ENCODE results near the gene TMEM38A.
A peak's percentile ranks its signal among the peaks of the same experiment; 100 is the strongest.

The TMEM38A gene

DNA sequence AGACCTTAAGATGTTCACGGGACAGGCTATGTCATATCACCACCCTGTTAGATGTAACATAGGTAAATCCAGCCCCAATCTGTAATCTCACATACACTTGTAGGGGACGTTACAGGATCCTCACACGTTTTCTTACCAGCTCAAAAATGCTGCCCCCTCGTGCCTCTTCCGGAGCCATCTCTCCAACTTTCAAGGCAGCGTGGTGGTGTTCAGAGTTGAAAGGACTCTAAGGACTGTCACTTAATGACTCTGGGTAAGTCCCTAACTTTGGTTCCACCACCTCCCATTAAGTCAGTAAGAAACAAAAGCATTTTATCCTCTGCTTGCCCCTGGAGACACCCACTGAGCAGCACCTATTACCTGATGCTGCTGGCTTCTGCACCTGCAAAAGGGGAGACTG is 37.4 kb upstream of the TMEM38A start:
- Histone ChIP-seq H3K4me1 (ENCODE audit: insufficient read depth, low read length) (peaks cover 49% of the 10 kb centered on the region), H3K27me3 (ENCODE audit: control insufficient read depth in 1 of 2, insufficient read depth in 2 of 2, low read length in 2 of 2) (no peaks in the 10 kb centered on the region), H3K9ac (ENCODE audit: low read length) (no peak overlapping the region), H3K9me3 (ENCODE audit: low read length) (no peaks in the 10 kb centered on the region), H3K27ac (ENCODE audit: low read depth, low read length) (no peak overlapping the region), H3K4me3 (ENCODE audit: low read depth in 1 of 2, low read length in 2 of 2) (no peak overlapping the region), H3K36me3 (ENCODE audit: insufficient read depth, low read length) (peaks cover 7% of the 10 kb centered on the region)

DNA sequence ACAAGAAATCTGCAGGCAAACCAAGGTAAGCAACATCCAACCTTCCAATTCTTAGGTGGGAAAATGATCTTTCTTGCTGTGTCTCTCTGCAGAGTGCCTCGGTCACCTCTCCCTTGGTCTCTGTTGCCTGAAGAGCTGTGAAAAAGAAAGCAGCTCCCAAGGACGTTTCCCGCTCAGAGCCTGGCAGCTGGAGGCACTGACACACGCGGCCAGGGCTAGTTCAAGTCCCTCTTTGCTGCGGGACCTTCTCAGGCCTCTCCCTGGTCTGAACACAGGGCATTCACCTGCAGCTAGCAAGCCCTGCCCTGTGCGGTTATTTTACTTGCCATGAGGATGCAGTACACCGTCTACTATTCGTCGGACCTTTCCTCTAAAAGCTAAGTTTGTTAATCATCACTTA is 36.7 kb upstream of the TMEM38A start:
- H3K27me3 ChIP-seq (ENCODE audit: control insufficient read depth in 1 of 2, insufficient read depth in 2 of 2, low read length in 2 of 2) = no peaks in the 10 kb centered on the region
- H3K9me3 ChIP-seq (ENCODE audit: low read length) = no peaks in the 10 kb centered on the region
- H3K9ac ChIP-seq (ENCODE audit: low read length) = no peak overlapping the region
- peaks cover 47% of the 10 kb centered on the region for H3K4me1 ChIP-seq (ENCODE audit: insufficient read depth, low read length)
- no peak overlapping the region for H3K4me3 ChIP-seq (ENCODE audit: low read depth in 1 of 2, low read length in 2 of 2)
- peaks cover 7% of the 10 kb centered on the region for H3K36me3 ChIP-seq (ENCODE audit: insufficient read depth, low read length)
- no peak overlapping the region for H3K27ac ChIP-seq (ENCODE audit: low read depth, low read length)

DNA sequence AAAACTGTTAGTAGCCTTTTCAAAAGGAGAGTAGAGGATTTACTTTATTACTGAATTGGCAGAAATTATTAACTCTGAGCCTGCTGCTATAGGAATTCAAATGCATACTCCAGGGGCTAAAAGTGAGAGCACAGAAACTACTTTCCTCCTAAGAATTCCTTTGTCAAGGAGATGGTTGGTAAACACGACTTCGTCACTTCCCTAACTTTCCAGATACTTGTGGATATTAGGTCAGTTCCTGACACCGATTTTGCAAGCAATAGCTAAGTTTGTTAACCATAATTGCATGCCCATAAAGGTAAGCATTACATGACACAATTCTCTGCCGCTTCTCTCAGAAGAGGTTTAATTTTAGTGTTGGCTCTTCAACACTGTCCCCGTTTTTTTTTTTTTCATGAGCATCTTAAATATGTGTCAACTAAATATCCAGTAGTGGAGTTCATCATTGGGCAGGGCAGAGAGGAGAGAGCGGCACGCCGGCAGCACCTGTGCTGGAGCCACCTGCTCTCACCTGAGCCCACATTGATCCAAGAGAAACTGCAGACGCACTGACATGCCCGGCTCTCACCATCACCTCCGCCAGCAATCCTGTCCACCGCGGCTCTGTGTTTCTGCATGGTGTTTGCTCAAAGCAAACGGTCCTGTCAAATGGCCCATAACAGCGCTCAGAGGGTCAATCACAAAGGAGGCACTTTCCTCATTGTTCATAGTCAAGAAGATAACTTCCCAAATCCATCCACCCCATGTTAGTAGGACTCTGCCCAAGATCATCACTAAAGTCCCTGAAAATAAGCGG is 35.6 kb upstream of the TMEM38A start:
- no peak overlapping the region for H3K27ac ChIP-seq (ENCODE audit: low read depth, low read length)
- H3K36me3 ChIP-seq (ENCODE audit: insufficient read depth, low read length) = peaks cover 7% of the 10 kb centered on the region
- peaks cover 37% of the 10 kb centered on the region for H3K4me1 ChIP-seq (ENCODE audit: insufficient read depth, low read length)
- no peak overlapping the region for H3K4me3 ChIP-seq (ENCODE audit: low read depth in 1 of 2, low read length in 2 of 2)
- H3K9me3 ChIP-seq (ENCODE audit: low read length) = no peaks in the 10 kb centered on the region
- no peaks in the 10 kb centered on the region for H3K27me3 ChIP-seq (ENCODE audit: control insufficient read depth in 1 of 2, insufficient read depth in 2 of 2, low read length in 2 of 2)
- H3K9ac ChIP-seq (ENCODE audit: low read length) = peak overlapping the region; percentile 9

DNA sequence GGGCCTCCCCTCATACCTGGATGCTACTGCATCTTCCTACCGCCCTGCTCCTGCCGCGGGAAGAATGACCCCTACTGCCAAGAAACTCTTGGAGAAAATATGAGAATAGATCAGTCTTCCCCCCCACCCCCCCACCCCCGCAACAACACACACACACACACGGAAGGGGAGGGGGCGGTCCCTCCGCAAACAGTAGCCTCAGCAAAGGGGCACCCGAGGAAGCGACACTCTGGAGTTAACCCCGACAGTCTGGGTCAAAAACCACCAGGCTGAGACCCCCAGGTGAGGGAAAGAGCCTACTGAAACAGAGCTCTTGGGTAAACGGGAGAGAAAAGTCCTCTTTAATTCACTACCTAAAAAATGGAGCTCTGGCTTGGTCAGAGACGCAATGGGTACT is 34.1 kb upstream of the TMEM38A start:
- Histone ChIP-seq H3K9me3 (ENCODE audit: low read length) (no peaks in the 10 kb centered on the region), H3K27me3 (ENCODE audit: control insufficient read depth in 1 of 2, insufficient read depth in 2 of 2, low read length in 2 of 2) (no peaks in the 10 kb centered on the region), H3K9ac (ENCODE audit: low read length) (peak overlapping the region; percentile 95), H3K4me3 (ENCODE audit: low read depth in 1 of 2, low read length in 2 of 2) (peak overlapping the region; percentile 92), H3K4me1 (ENCODE audit: insufficient read depth, low read length) (peaks cover 28% of the 10 kb centered on the region), H3K36me3 (ENCODE audit: insufficient read depth, low read length) (peaks cover 12% of the 10 kb centered on the region), H3K27ac (ENCODE audit: low read depth, low read length) (peak overlapping the region; percentile 93)

DNA sequence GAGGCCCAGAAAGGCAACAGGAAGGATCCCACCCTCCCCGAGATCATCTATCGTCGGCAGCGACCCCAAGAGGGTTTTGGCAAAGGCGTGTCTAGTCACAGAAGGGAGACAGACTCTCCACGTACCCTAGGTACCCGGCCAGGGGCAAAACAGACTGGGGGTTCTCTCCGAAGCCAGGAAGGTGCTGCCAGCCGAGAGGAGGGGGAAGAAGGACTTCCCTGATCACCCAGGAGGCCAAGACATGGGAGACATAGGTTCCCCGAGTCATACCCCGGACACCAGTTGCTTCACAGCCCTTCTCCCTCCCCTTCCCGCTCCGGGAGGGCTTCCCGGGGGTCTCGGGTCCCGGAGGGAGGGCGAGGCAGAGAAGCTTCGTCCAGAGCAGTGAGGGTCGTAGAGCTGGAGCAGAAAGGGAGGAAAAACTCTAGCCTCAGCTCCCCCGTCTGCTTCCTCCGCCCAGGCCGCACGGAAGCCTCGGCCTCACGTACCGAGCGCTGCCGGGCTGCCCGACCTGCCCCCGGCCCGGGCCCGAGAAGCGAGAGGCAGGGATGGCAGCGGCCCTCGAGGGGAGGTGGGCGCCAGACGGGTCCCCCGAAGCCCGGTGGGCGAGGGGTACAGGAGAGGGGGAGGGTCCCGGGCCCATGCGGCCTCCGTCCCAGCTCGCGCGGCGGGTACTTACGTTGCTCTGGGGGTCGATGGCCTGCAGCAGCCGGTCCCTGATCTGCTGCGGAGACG is 33.6 kb upstream of the TMEM38A start:
- Histone ChIP-seq H3K9me3 (ENCODE audit: low read length) (no peaks in the 10 kb centered on the region), H3K36me3 (ENCODE audit: insufficient read depth, low read length) (peaks cover 12% of the 10 kb centered on the region), H3K27me3 (ENCODE audit: control insufficient read depth in 1 of 2, insufficient read depth in 2 of 2, low read length in 2 of 2) (no peaks in the 10 kb centered on the region), H3K4me1 (ENCODE audit: insufficient read depth, low read length) (peaks cover 23% of the 10 kb centered on the region), H3K9ac (ENCODE audit: low read length) (peak overlapping the region; percentile 95), H3K27ac (ENCODE audit: low read depth, low read length) (peak overlapping the region; percentile 93), H3K4me3 (ENCODE audit: low read depth in 1 of 2, low read length in 2 of 2) (peak overlapping the region; percentile 92)

DNA sequence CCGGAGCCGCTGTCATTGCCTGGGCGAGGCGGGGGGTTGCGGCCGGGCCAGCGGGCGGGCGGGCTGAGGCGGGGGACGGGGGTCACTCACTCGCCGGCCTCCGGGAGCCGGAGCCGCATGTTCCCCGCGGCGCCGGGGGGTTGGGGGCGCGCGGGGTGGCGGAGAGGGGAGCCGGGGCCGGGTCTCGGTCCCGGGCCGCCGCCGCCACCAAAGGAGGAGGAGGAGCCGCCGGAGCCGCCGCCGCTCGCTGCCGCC is 33.1 kb upstream of the TMEM38A start:
- Histone ChIP-seq H3K4me3 (ENCODE audit: low read depth in 1 of 2, low read length in 2 of 2) (peak overlapping the region; percentile 92), H3K27ac (ENCODE audit: low read depth, low read length) (peak overlapping the region; percentile 93), H3K27me3 (ENCODE audit: control insufficient read depth in 1 of 2, insufficient read depth in 2 of 2, low read length in 2 of 2) (no peaks in the 10 kb centered on the region), H3K9me3 (ENCODE audit: low read length) (no peaks in the 10 kb centered on the region), H3K9ac (ENCODE audit: low read length) (peak overlapping the region; percentile 95), H3K36me3 (ENCODE audit: insufficient read depth, low read length) (peaks cover 12% of the 10 kb centered on the region), H3K4me1 (ENCODE audit: insufficient read depth, low read length) (peaks cover 23% of the 10 kb centered on the region)

DNA sequence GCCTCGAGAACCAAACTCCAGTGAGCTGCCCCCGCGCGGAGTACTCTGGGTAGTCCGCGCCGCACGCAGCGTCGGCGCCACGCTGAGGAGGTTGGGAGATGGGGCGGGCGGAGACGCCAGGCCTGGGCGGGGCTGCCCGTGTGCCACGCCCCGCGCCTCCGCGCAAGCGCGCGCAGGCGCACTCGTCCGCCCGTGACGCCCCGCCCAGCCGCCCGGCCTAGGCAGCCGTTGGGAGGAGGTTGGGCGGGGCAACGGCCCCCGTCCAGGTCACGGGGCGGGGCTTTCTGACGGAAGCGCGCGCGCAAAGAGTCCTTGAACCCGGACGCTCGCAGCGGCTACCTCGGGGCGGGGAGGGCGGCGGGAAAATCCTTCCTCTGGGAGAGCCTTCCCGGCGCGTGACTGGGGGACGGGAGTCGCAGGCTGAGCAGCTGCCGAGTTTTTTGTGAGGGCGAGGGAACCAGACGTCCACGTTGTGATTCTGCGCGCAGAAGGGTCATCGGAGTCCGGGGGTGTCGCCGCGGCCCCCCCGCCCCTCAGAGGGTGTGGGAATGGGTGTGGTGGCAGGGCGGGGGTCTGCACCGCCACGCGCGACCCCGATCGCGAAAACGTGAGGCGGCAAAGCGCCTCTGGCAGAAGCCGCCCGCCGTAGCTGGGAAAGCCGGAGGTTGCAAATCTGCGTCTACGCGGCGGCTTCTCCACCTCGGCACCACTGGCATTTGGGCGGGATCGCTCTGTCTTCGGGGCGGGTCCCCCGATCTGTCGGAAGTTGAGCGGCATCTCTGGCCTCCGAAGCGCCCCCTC is 32.6 kb upstream of the TMEM38A start, which contains the start of gene MED26:
MED26 (minus strand) TSS at position 22 of the 801 bp plus-strand sequence. CDS start 261 bp downstream, outside the sequence.
- H3K27me3 ChIP-seq (ENCODE audit: control insufficient read depth in 1 of 2, insufficient read depth in 2 of 2, low read length in 2 of 2) = no peaks in the 10 kb centered on the region
- H3K27ac ChIP-seq (ENCODE audit: low read depth, low read length) = peak within 1 kb of the TSS; percentile 97
- peak within 1 kb of the TSS; percentile 92 to 93 for H3K4me3 ChIP-seq (ENCODE audit: low read depth in 1 of 2, low read length in 2 of 2)
- peaks cover 12% of the 10 kb centered on the region for H3K36me3 ChIP-seq (ENCODE audit: insufficient read depth, low read length)
- peak within 1 kb of the TSS; percentile 95 for H3K9ac ChIP-seq (ENCODE audit: low read length)
- no peaks in the 10 kb centered on the region for H3K9me3 ChIP-seq (ENCODE audit: low read length)
- H3K4me1 ChIP-seq (ENCODE audit: insufficient read depth, low read length) = peaks cover 23% of the 10 kb centered on the region

DNA sequence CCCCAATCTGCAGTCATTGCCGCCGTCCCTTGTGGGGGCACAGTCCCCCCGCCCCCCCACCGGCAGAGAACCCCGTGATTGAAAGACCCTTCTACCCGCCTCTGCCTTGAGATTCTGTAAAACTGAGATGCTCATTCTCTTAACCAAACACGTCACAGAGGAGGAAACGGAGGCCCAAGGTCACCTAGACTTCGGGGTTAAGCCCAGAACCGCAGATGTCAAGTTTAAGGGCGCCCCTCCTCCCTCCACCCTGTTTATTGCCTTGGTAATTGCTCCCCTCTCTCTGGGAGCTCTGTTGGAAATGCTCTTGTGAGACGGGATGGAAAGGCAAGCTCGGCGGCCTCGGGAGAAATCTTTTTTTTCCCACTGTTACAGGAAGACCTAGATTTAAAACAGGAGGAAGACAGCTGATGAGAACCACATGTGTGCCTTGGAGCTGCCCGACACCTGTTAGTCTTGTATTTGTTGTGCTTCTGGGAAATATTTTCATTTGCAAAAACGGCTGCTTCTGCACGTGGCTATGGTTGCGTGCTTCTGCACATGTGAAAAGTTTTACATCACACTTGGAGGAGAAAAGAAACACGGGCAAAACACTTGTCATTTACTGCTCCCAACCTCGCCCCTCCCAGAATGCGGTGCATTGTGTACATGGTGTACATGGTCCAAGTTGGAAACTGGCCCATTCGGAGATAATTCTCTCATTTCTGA is 31.8 kb upstream of the TMEM38A start:
- Histone ChIP-seq H3K4me1 (ENCODE audit: insufficient read depth, low read length) (peaks cover 23% of the 10 kb centered on the region), H3K9me3 (ENCODE audit: low read length) (no peaks in the 10 kb centered on the region), H3K36me3 (ENCODE audit: insufficient read depth, low read length) (peaks cover 10% of the 10 kb centered on the region), H3K27ac (ENCODE audit: low read depth, low read length) (peak overlapping the region; percentile 97), H3K9ac (ENCODE audit: low read length) (peak overlapping the region; percentile 53), H3K27me3 (ENCODE audit: control insufficient read depth in 1 of 2, insufficient read depth in 2 of 2, low read length in 2 of 2) (no peaks in the 10 kb centered on the region), H3K4me3 (ENCODE audit: low read depth in 1 of 2, low read length in 2 of 2) (peak overlapping the region; percentile 61 to 93)

DNA sequence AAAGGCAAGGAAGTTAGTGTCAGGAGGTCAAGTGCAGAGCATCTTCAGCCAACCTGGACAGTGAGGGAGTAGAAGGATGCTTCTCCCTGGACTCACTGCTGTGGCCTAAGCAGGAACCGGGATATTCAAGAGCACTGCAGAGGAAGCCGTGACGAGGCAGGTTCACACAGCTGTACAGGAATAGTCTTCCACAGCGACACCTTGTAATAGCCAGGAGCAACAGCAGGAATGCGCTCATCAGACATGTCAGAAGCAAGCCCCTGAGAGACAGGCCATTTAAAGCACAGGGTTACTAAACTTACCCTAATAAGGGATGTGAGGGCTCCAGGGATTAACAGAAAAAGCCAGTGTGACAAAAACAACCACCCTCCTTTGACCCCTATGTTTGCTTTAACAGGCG is 29.5 kb upstream of the TMEM38A start:
- Histone ChIP-seq H3K27me3 (ENCODE audit: control insufficient read depth in 1 of 2, insufficient read depth in 2 of 2, low read length in 2 of 2) (no peaks in the 10 kb centered on the region), H3K36me3 (ENCODE audit: insufficient read depth, low read length) (peaks cover 5% of the 10 kb centered on the region), H3K4me1 (ENCODE audit: insufficient read depth, low read length) (peaks cover 8% of the 10 kb centered on the region), H3K4me3 (ENCODE audit: low read depth in 1 of 2, low read length in 2 of 2) (no peak overlapping the region), H3K9ac (ENCODE audit: low read length) (no peak overlapping the region), H3K9me3 (ENCODE audit: low read length) (no peaks in the 10 kb centered on the region), H3K27ac (ENCODE audit: low read depth, low read length) (no peak overlapping the region)

DNA sequence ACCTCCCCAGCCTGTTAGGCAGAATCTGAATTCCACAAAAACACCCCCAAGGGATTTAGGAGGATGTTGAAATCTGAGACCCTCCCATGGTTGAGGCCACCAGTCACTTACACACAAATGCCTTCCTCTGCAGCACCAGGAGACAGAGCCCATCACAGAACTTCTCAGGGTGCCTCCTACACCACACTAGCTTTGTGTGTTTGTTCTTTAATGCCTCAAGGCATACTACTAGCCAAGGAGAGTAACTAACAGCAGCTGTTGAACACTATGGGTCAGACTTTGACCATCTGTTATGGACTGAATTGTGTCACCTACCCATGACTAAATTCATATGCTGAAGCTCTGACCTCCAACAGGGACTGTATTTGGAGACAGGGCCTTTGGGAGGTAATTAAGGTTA is 23.4 kb upstream of the TMEM38A start:
- no peak overlapping the region for H3K27ac ChIP-seq (ENCODE audit: low read depth, low read length)
- no peaks in the 10 kb centered on the region for H3K4me1 ChIP-seq (ENCODE audit: insufficient read depth, low read length)
- no peaks in the 10 kb centered on the region for H3K9me3 ChIP-seq (ENCODE audit: low read length)
- no peak overlapping the region for H3K4me3 ChIP-seq (ENCODE audit: low read depth in 1 of 2, low read length in 2 of 2)
- peaks cover 27% of the 10 kb centered on the region for H3K36me3 ChIP-seq (ENCODE audit: insufficient read depth, low read length)
- H3K27me3 ChIP-seq (ENCODE audit: control insufficient read depth in 1 of 2, insufficient read depth in 2 of 2, low read length in 2 of 2) = no peaks in the 10 kb centered on the region
- no peak overlapping the region for H3K9ac ChIP-seq (ENCODE audit: low read length)

DNA sequence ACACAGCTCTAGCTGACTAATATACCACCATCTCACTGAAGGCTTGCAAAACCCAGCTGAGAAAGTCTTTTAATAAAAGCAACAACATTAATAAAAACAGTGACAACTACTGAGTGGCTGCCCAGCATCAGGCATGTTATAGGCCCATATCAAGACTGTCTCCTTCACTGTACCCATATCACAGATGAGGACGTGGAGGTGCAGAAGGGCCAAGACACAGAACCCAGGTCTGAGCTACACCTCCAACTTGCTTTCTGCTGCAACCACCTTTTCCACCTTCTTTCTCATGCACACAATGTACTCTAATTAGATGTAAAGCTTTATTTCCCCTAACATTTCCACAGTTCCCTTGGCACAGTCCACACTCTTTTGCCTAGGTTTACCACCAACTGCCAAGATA is 22.3 kb upstream of the TMEM38A start:
- Histone ChIP-seq H3K27ac (ENCODE audit: low read depth, low read length) (no peak overlapping the region), H3K9me3 (ENCODE audit: low read length) (no peaks in the 10 kb centered on the region), H3K27me3 (ENCODE audit: control insufficient read depth in 1 of 2, insufficient read depth in 2 of 2, low read length in 2 of 2) (no peaks in the 10 kb centered on the region), H3K4me3 (ENCODE audit: low read depth in 1 of 2, low read length in 2 of 2) (no peak overlapping the region), H3K9ac (ENCODE audit: low read length) (no peak overlapping the region), H3K4me1 (ENCODE audit: insufficient read depth, low read length) (no peaks in the 10 kb centered on the region), H3K36me3 (ENCODE audit: insufficient read depth, low read length) (peaks cover 38% of the 10 kb centered on the region)
